ENCODE results near the gene CAPN13.

GRCh38 chr2:30770816-30771576 is 36.2 kb downstream of the CAPN13 start:
- TF ChIP-seq, protein P1, sequence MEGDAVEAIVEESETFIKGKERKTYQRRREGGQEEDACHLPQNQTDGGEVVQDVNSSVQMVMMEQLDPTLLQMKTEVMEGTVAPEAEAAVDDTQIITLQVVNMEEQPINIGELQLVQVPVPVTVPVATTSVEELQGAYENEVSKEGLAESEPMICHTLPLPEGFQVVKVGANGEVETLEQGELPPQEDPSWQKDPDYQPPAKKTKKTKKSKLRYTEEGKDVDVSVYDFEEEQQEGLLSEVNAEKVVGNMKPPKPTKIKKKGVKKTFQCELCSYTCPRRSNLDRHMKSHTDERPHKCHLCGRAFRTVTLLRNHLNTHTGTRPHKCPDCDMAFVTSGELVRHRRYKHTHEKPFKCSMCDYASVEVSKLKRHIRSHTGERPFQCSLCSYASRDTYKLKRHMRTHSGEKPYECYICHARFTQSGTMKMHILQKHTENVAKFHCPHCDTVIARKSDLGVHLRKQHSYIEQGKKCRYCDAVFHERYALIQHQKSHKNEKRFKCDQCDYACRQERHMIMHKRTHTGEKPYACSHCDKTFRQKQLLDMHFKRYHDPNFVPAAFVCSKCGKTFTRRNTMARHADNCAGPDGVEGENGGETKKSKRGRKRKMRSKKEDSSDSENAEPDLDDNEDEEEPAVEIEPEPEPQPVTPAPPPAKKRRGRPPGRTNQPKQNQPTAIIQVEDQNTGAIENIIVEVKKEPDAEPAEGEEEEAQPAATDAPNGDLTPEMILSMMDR (IDR thresholded peaks at IDR 0.05) = no peak
- TF ChIP-seq POLR2A (IDR thresholded peaks at IDR 0.05) = no peak

All from esophagus squamous epithelium (tissue), 4 donors.